Measurements from ENCODE around the gene GAB3.

- TF ChIP-seq CTCF (conservative IDR thresholded peaks at IDR 0.05 in 1 of 2, IDR thresholded peaks at IDR 0.05 in 1 of 2; ENCODE audit: extremely low read depth in 1 of 2, insufficient read depth in 1 of 2, low read depth in 1 of 2, low read length in 2 of 2) = no peak
- TF ChIP-seq EZH2 (IDR thresholded peaks at IDR 0.05; ENCODE audit: borderline replicate concordance, low read length) = no peak
Observed at GRCh38 chrX:154738011-154738738, 12.7 kb downstream of the GAB3 start.

All from mammary epithelial cell (primary cell).